OCI-LY3 (cell line): ENCODE data around the gene FCN1.

Experiments used
- EZH2phosphoT487 ChIP-seq: fragments of 200-600 bp; shearing (Covaris generic); IDR thresholded peaks from 2 replicates; pipeline ENCODE4 v1.6.1; 2018; ENCODE audit warnings: antibody characterized with exemption, mixed run types, low read depth
- TF ChIP-seq, protein P1 (sequence below): fragments of 200-600, 300-600 bp; sonication (generic); IDR thresholded peaks from 2 replicates; pipeline ENCODE4 v1.5.1; 2014; ENCODE audit warnings: antibody characterized with exemption, low read length, low read depth

DNA sequence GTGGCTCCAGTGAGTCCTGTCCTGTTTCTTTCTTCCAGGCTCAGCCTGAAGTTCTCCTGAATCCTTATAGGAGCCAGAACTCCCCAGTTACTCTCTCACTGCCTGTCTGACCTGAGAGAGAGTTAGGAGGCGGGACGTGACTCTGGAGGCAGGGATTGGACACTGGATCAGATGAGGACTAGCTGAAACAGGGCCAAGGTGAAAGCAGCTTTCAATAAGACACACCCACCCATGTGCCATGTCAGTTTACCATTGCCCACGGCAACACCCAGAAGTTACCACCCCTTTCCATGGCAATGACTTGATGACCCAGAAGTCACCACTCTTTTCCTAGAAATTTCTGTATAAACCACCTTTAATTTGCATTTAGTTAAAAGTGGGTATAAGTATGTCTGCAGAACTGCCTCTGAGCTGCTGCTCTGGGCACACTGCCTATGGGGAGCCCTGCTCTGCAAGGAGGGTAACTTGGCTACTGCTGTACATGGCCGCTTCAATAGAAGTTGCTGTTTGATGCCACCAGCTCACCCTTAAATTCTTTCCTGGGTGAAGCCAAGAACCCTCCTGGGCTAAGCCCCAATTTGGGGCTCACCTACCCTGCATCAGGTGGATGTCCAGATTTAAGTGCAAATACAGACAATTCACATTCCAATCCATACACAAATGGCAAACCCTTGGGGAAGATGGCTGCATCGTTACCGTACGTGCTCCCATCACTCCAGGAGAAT lies 23.4 kb downstream of the FCN1 start:
- TF ChIP-seq, protein P1, sequence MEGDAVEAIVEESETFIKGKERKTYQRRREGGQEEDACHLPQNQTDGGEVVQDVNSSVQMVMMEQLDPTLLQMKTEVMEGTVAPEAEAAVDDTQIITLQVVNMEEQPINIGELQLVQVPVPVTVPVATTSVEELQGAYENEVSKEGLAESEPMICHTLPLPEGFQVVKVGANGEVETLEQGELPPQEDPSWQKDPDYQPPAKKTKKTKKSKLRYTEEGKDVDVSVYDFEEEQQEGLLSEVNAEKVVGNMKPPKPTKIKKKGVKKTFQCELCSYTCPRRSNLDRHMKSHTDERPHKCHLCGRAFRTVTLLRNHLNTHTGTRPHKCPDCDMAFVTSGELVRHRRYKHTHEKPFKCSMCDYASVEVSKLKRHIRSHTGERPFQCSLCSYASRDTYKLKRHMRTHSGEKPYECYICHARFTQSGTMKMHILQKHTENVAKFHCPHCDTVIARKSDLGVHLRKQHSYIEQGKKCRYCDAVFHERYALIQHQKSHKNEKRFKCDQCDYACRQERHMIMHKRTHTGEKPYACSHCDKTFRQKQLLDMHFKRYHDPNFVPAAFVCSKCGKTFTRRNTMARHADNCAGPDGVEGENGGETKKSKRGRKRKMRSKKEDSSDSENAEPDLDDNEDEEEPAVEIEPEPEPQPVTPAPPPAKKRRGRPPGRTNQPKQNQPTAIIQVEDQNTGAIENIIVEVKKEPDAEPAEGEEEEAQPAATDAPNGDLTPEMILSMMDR, result no peak
- TF ChIP-seq EZH2phosphoT487, result no peak
